Stimulated activated naive CD8-positive, alpha-beta T cell treated with anti-CD3 and anti-CD28 coated beads, Interleukin-15, Interleukin-2, amounts not matched to agents 100 U/mL and 50 U/mL, for 24 hours (primary cell): ENCODE measurements around the gene CACNA2D3.
"Not testable (repeated sequence)": the region's sequence is repeated elsewhere in the genome, so short reads cannot be mapped to it uniquely, and the experiment has no call there.

Source experiments
- ATAC-seq: fragments of 150-1000 bp; cut with Tn5 transposase; one replicate; pipeline ENCODE4 v1.10.0; 2021
- DNase-seq: peaks from one replicate; pipeline ENCODE4 v3.0.0; 2021

Gene CACNA2D3

GRCh38 chr3:54966979-54967378 lies 844.6 kb downstream of the CACNA2D3 start:
- ATAC-seq (no peak), DNase-seq (no peak)

- ATAC-seq, result no peak
- no peak for DNase-seq
Measured at GRCh38 chr3:54967731-54968161, 845.4 kb downstream of the CACNA2D3 start.

DNA sequence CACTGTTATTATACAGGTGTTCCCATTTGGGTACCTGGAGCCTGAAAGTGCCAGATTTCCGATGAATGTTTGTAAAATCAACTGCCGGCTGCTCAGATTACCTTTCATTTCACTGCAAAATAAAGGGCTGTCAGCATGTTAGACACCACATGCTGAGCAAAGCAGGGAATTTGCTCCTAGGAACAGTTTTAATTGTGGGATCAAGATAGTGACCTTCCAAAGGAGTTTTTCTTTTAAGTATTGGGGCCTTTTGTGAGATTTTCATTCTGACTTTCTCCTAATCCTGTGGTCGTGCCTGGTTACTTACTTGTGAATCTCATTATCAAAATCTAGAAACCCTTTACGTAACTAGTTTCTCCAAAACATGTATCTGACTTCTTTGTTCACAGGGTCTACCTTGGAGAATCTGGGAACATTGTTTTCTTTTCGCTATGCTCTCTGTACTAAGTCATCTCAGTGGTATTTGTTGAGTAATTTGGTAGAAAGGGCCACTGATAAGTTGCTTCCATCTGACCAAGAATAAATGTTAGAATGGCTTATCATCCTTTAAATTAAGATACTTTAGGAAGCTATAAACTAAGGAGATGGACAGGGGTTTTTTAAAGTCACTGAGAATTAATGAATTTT lies 846.3 kb downstream of the CACNA2D3 start:
- ATAC-seq (no peak), DNase-seq (no peak)

DNA sequence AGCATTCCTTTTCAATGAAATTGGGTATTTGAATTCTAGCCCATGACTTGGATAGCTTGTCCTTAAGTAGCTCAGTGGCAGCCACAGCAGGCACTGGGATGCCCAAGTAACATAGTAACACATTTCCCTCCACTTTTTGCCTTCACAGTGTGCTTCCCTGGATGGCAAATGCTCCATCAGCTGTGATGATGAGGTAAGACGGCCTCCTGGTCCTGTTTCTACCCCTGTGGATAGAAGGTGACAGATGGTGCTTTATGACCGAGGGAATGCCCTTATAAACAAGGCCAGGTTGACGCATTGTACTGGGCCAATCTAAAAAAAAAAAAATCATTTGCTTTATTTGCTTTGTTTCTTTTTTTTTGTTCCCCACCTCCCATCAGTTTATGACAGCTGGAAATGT lies 847.3 kb downstream of the CACNA2D3 start:
- ATAC-seq (no peak), DNase-seq (no peak)

DNA sequence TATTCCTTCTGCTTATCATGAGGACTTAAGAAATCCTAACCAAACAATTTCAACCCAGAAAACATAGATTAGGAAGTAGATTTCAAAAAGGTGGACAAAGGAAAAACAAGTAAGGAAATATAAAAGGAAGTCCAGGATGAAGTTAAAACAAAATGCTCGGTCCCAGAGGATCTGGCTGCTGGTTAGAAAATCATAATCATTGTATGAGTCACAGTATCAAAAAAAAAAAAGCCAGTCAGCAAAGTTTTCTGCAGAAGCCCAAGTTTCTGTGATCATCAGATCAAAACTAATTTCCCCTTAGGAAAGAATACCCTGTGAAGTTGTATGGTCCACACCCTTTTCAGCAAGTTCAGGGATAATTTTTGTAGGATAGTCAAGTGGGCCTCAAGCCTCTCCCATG lies 848.5 kb downstream of the CACNA2D3 start:
- ATAC-seq (no peak), DNase-seq (no peak)

GRCh38 chr3:54977439-54977838 lies 855.1 kb downstream of the CACNA2D3 start:
- DNase-seq (no peak), ATAC-seq (no peak)

GRCh38 chr3:54977946-54978345 lies 855.6 kb downstream of the CACNA2D3 start:
- ATAC-seq, DNase-seq: not testable (repeated sequence)

GRCh38 chr3:54982807-54983206 lies 860.5 kb downstream of the CACNA2D3 start:
- ATAC-seq, result no peak
- DNase-seq, result no peak

- DNase-seq (no peak), ATAC-seq (no peak)
Measured at GRCh38 chr3:54983266-54984099, 861.1 kb downstream of the CACNA2D3 start.

DNA sequence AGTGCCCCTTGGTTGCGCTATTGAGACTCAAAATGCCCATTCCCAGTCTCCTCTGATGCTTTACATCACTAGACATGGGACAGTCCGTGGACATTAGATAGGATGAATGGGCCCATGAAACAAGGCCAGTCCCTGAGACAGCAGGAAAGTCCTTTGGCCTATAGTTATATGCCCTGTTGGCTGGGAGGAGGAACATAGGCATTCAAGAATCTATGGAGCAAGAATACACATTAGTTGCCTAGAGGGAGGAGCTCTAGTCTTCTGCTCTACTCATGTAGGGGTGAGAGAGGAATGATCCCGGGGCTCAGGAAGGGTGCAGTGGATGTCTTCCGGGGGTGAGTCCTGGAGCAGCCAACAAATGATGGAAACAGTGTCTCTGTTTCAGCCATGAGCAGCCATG lies 863.5 kb downstream of the CACNA2D3 start:
- no peak for ATAC-seq
- DNase-seq, result no peak

DNA sequence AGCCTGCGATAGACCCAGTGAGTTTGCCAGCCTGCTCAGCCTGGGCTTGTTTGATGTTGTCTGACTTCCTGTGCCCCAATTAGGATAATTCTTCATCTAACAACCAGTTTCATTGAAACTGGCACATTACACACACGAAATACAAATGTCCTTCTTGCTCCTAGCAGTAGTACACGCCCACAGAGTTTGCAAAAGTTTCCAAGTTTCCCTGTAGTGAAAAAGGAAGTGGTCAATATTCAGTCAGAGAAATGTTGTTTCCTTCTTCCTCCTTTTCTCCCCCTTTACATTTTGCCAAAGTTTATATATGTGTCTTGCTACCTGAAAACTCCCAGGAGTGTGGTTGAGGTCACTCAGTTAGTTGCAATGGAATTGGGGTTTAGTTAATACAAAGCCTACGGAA lies 863.9 kb downstream of the CACNA2D3 start:
- DNase-seq (no peak), ATAC-seq (no peak)

- ATAC-seq, result no peak
- no peak for DNase-seq
Measured at GRCh38 chr3:54987719-54988118, 865.4 kb downstream of the CACNA2D3 start.

DNA sequence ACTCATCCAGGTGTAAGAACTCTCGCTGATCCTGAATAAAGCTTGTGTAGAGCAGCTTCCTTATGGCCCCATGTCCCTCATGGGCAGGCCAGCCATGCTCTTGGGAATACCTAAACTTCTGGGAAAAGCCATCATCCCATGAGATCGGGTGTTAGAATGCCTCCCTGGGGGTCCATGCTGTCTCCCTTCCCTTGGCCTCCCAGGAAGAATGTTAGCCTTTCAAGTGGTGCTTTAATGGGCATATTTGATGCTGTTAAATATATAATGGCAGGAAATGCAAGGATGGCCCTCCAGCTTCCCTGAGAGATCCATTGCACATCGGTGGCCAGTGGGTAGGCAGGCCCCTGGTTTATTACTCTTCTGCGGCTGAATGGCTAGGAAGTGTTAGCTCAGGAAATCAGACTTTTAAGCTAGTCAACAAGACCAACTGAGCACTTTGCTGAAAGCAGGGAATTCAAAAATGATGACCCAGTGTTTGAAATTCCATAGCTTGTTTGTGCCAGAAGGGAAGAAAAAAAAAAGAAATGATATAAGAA lies 866.0 kb downstream of the CACNA2D3 start:
- ATAC-seq, result no peak
- DNase-seq, result no peak

GRCh38 chr3:54988838-54989630 lies 866.7 kb downstream of the CACNA2D3 start:
- DNase-seq (no peak), ATAC-seq (no peak)

GRCh38 chr3:54994111-54994513 lies 871.8 kb downstream of the CACNA2D3 start:
- DNase-seq, result no peak
- ATAC-seq, result no peak

DNA sequence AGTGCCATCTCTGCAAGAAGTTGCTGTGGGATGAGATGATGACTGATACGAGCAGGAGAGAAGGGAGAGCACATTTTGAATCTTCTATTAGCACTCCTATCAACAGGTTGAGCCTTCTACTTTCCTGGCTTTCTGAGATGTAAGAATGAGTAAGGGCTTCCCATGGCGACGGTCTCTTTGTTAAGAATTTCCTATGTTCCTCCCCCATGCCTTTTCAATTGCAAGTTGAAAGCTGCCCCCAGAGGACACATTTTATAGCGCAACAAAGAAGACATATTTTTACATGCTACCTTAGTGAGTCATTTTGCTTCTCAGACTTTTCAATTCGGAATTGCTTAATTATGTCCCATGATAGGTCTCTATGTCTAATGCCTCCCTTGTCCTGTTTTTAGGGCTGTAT lies 876.8 kb downstream of the CACNA2D3 start:
- DNase-seq (no peak), ATAC-seq (no peak)

DNA sequence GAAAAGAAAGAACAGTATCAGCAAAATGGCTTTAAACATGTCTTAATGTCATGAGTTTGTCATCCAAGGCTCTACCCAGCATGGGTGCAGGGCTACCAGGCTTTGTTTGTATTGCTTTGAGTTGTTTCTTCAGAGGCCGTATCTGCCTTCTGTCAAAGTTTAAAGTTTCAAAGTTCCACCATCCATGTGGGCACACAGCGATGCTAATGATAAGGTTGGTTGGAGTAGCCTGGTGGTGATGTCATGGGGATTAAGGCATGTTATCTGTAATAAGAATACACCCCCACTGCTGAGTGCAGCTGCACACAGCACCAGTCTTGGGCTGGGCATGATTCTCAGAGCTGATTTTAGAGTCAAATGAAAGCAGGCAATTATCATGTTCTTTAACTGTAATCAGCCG lies 877.5 kb downstream of the CACNA2D3 start:
- DNase-seq, result no peak

DNA sequence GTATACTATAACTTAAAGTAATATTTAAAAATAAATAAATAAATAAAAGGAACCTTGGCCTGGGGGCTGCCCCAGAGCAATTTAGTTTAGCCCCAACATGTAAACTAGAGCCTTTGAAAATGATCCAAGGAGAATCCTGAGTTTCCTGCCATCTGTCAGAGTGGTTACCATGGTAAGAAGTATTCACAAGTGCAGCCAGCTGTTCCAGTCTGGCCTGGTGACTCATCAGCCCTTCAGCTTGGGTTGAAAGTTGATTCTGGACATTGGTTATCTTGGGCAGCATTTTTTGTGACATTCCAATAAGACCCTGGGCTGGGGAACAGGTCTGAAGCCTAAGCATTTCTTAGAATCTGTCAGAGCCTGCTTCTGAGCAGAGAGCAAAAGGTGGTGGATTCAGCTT lies 878.2 kb downstream of the CACNA2D3 start:
- ATAC-seq, result no peak
- DNase-seq, result no peak

More for the DNA sequence above, 877.5 kb downstream of the CACNA2D3 start:
- no peak for ATAC-seq

GRCh38 chr3:55000953-55001352 lies 878.6 kb downstream of the CACNA2D3 start:
- ATAC-seq, result no peak
- DNase-seq, result no peak

- no peak for DNase-seq
- no peak for ATAC-seq
Measured at GRCh38 chr3:55002416-55002930, 880.1 kb downstream of the CACNA2D3 start.

DNA sequence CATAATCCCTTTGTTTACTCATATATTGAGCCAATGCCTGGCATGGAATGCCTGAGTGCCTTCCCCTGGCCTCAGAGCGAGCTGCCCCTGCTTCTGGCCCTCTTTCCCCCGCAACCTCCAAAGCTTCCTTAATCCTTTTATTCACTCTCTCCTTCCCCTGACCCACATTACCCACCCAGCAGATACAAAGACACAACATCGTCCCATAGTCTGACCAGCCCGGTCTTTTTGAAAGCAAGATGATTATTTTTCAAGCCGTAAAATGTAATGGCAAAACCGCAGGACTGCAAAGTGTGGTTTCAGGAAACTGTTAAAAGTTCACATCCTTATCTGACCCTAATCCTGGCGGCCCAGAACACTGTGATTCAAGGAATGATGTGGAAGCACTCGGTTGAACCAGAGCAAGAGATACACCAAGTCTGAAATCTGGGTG lies 883.9 kb downstream of the CACNA2D3 start:
- DNase-seq (no peak), ATAC-seq (no peak)

DNA sequence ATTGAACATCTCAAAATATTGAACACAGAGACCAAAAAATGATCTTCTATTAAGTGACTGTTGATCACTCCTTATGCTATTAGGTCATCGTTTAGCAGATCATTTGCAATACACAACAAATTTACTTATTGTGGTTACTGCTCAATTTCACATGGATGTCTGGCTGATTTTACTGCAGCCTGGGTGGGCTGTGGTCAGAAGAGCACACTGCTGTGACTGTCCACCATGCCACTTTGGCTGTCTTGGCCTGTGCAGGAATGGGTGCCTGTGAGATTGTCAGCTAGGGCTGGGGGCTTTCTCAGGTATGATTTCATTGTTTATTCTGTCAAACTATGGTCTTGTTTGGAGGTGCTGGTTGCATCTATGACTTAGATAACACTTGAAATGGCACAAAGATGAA lies 885.6 kb downstream of the CACNA2D3 start:
- DNase-seq, result no peak
- ATAC-seq, result no peak
